SK-N-MC (cell line): ENCODE data around the gene CCDC57.

Experiments
- DNase-seq: peaks from one replicate; pipeline ENCODE4 v3.0.0-alpha.2; 2011; ENCODE audit warnings: low read depth, low spot score
- H3K27ac ChIP-seq: fragments of 200-600 bp; sonication (generic); 2 replicates; pipeline ENCODE4 v1.5.1; 2016; ENCODE audit warnings: mixed run types
- H3K36me3 ChIP-seq: fragments of 200-600 bp; sonication (generic); 2 replicates; pipeline ENCODE4 v1.6.1; 2017; ENCODE audit warnings: antibody characterized with exemption, low read length, mixed read lengths; ENCODE audit not compliant: insufficient read depth
- H3K4me3 ChIP-seq: fragments of 200-600 bp; sonication (generic); 2 replicates; pipeline ENCODE4 v1.5.1; 2016
- H3K9ac ChIP-seq: fragments of 200-600 bp; sonication (generic); 2 replicates; pipeline ENCODE4 v1.8.0; 2017; ENCODE audit warnings: mixed run types, mixed read lengths; ENCODE audit not compliant: insufficient read length
- H3K9me3 ChIP-seq: fragments of 200-600 bp; sonication (generic); 2 replicates; pipeline ENCODE4 v1.6.1; 2017; ENCODE audit warnings: low read depth, mild to moderate bottlenecking, antibody characterized with exemption, low read length, moderate library complexity, mixed read lengths
- EZH2 ChIP-seq: fragments of 200-600 bp; sonication (generic); IDR thresholded peaks from one replicate; pipeline ENCODE4 v1.6.1; 2017; ENCODE audit warnings: antibody characterized with exemption
- FOXP2 ChIP-seq: optimal IDR thresholded peaks from 2 replicates; pipeline ENCODE3; 2011; ENCODE audit warnings: mild to moderate bottlenecking, moderate library complexity; ENCODE audit not compliant: insufficient read depth; ENCODE audit errors: extremely low read length, control extremely low read depth
- POLR2AphosphoS5 ChIP-seq: IDR thresholded peaks from 2 replicates; pipeline ENCODE4 v1.6.1; 2012; ENCODE audit warnings: mild to moderate bottlenecking, low read depth, low read length, borderline replicate concordance

The CCDC57 gene

DNA sequence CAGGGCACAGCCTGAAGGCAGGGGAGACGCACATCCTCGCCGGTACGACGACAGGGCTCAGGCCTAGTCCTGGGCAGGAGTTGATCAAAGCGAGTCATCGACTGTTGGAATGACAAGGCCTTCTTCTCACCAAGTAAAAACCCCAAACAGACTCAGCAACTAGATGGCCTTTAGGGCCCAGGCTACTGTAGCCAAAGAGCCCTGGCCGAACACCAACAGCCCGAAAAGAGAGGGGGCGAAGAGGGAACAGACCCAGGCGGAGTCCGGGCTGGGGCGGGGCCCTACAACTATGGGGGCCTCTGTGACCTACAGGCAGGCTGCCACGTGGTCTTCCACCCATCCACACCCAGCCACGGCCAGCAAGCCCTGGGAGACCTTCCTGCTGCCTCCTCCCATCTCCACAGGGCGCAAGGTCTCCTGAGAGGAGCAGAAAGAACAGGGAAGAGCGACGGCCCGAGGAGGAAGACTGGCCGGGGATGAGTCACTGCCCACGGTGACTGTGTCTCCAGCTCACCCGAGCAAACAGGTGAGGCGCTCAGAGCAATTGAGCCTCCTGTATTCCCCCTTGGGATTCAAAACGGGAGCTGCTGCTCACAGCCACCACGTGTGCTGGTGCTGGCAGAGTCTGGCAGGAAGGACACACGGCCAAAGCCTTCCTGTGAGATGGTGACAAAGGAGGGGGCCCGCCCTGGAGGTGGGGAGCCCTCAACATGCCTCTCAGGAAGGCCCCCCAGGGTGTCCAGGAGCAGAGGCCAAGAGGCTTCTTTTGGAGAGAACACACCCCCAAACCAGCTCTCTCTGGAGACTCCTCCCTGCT lies 33.9 kb upstream of the CCDC57 start:
- peak overlapping the region; percentile 88 for H3K27ac ChIP-seq
- H3K36me3 ChIP-seq = peaks cover 92% of the 10 kb centered on the region
- no peaks in the 10 kb centered on the region for H3K9me3 ChIP-seq
- peak overlapping the region; percentile 12 for H3K4me3 ChIP-seq
- TF ChIP-seq FOXP2 = peak; percentile 47
- no peak for TF ChIP-seq EZH2
- DNase-seq = peak; percentile 35
- peak overlapping the region; percentile 55 for H3K9ac ChIP-seq

DNA sequence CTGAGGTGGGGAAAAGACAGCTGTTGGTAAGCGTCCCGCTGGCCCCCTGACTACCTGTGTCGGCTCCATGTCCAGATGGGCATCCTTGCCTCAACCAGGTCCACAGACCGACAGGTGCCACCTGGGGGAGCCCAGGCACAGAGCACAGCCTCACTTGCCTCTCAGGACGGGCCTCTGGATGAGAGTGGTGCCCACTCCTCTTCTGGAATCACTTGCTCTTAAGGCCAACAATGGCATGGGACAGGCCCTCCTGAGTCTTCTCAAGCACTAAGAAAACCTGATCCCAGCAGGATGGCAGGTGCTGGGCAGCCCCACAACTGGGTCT lies 33.4 kb upstream of the CCDC57 start:
- H3K27ac ChIP-seq = peak overlapping the region; percentile 88

DNA sequence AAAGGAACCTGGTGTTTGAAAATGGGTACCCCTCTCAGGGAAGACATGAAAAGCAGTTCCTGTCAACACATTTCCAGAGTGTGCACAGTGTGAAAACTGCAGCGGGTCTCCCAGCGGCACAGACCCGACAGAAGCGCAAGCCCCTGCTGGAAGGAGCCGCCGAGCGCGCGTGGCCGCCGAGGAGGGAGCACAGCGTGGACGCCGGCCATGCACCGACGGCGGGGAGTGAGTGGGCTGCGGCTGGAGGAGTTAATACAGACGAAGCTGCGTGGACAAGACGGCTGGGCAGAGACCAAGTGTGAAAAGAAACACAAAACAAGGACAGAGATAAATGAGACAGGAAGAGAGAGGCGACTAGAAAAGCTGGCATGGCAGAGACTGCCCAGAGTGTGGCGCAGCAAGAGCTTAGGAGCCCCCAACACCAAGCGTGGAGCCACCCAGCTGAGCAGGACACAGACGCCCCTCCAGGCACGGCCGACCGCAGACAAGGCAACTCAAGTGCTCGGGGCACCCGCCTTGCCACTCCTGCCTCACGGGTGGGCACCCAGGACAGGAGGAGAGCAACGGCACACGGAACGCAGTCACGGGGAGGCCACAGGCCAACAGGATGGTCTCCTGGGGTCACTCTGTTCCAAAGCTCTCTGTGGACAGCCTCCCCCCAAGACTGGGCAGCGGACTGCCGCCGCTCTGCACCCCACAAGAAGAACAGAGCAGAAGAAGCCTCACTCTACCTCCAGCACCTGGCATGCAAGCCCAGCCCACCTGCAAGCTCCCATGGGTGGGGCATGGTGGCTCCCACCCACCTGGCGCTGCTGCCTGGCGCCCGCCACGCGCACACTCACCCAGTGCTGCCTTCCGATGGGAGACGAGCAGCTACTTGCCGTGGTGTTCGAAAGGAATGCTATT lies 32.7 kb upstream of the CCDC57 start:
- TF ChIP-seq POLR2AphosphoS5 (no peak), EZH2 (no peak), FOXP2 (no peak)
- H3K9ac ChIP-seq = no peak overlapping the region
- DNase-seq = no peak
- H3K36me3 ChIP-seq = peaks cover 80% of the 10 kb centered on the region
- H3K27ac ChIP-seq = peak overlapping the region; percentile 88
- no peak overlapping the region for H3K4me3 ChIP-seq
- H3K9me3 ChIP-seq = no peaks in the 10 kb centered on the region

More for the DNA sequence above, 33.4 kb upstream of the CCDC57 start:
- H3K9me3 ChIP-seq = no peaks in the 10 kb centered on the region
- H3K4me3 ChIP-seq = no peak overlapping the region
- peaks cover 86% of the 10 kb centered on the region for H3K36me3 ChIP-seq
- H3K9ac ChIP-seq = no peak overlapping the region
- TF ChIP-seq EZH2 (no peak), FOXP2 (no peak), POLR2AphosphoS5 (no peak)
- no peak for DNase-seq

DNA sequence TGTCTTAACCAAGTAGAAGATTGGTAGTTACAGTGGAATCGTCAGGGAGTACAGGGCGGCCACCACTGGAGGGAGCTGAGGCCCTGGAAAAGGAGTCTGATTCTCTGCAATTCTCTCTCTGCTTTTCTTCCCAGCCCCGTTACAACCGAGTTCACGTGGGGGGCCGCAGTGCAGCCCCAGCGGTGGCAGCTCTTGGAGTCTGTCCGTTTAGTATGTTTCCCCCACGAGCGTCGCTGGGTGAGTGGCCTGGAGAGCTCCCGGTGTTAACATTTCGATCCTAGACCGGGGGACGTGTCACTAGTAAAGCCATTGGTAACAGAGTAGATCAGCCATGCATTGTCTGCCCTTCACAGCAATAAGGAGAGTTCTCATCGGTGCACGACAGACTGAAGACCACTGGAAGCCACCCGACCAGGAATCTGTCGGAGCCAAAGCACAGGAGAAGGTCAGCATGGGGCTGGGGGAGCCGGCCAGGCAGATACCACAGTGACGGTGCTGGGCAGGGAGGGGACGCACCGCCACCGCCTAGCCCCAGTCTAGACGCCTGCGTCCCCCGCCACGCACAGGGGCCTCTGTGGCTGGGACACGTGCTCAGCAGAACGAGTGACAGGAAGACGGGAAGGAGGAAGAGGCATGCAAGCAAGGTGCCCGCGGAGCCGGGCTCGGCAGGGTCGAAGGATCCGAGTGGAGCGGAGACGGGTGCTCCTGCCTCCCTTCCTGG lies 31.9 kb upstream of the CCDC57 start:
- Histone ChIP-seq H3K27ac (peak overlapping the region; percentile 73), H3K9ac (no peak overlapping the region), H3K4me3 (no peak overlapping the region), H3K36me3 (peaks cover 72% of the 10 kb centered on the region), H3K9me3 (no peaks in the 10 kb centered on the region)
- DNase-seq = no peak
- TF ChIP-seq EZH2 = no peak
- no peak for TF ChIP-seq FOXP2
- no peak for TF ChIP-seq POLR2AphosphoS5

DNA sequence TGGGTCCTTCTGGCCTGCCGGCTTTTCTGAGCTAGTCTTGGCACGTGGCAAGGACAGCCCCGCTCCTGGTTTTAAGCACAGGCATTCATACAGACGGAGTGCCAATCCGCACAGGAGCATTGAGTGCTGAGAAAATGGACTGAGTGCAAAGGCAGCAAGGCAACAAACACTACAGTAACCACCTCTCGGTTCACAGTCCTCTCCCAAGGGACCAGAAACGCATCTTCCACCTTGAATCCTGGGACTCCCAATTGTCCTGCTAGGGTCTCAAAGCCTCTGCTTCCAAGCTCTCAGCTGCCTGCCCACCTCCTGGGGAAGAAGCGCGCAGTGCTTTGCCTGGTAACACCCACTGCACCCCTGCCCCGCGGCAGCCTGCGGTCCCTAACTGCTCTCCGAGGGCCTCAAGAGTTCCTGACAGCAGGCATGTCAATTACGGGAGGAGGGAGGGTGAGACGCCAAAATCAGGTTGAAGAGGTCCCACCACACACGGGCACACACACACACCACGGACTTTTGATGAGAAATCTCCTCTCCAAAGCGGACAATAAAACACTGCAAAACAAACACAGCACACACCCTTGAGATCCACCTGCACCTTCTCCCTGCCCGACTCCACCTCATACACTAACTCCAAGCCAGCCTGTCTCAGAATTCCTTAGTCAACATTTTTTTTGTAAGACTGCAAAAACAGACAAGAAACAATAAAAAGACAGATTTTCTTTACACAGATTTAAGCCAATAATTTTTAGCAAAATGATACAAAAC lies 31.2 kb upstream of the CCDC57 start:
- Histone ChIP-seq H3K36me3 (peaks cover 64% of the 10 kb centered on the region), H3K9me3 (no peaks in the 10 kb centered on the region), H3K4me3 (no peak overlapping the region), H3K27ac (peak overlapping the region; percentile 73), H3K9ac (no peak overlapping the region)
- DNase-seq = no peak
- TF ChIP-seq EZH2 (no peak), POLR2AphosphoS5 (no peak), FOXP2 (no peak)

DNA sequence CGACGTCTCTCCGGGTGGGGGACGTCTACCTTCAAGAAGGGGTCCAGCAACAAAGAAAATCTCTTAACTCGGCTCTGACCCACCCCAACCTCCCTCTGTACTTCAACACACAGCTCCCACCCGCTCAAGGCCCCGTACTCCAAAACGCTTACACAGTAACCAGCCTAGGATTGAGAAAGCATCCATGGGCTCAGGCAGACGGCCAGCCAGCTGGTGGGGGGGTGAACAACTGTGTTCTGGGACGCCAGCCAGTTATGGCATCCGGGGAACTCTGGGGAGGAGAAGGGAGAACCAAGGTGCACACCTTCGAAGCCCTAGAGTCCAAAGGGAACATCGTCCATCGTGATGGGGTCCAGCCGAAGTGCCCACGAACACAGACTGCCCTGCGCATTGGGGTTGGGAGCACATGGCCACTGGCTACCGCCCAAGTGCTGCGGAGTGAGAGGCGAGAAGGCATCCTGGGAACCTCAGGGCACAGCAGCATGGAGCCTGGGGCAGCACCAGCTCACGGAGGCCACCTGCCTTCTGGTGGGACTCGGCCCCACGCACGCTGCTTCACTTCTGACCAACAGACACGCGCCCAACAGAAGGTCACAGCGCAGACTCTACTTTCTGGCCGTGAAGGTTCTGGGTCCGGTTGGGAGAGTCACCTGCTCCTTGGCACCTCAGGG lies 30.5 kb upstream of the CCDC57 start:
- DNase-seq = no peak
- no peak for TF ChIP-seq EZH2
- no peak; the same call in none of the 2 replicates for TF ChIP-seq POLR2AphosphoS5
- no peak for TF ChIP-seq FOXP2
- H3K9ac ChIP-seq = peak overlapping the region; percentile 3
- H3K27ac ChIP-seq = 0 out of 2 replicates have a peak overlapping the region, but pooled peaks have one; percentile 75
- no peaks in the 10 kb centered on the region for H3K9me3 ChIP-seq
- no peak overlapping the region for H3K4me3 ChIP-seq
- peaks cover 57% of the 10 kb centered on the region for H3K36me3 ChIP-seq

DNA sequence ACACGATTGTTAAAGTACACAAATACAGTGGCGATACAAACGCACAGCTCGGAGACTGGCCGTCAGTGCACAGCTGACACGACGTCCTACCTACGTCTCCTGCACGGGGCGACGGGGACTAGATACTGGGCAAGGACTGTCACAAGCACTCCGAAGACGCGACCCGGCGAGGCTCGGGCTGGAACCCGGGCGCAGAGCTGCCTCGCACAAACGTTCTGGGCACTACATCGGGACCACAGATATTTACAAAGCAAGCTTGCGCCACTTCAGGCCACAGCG lies 30.0 kb upstream of the CCDC57 start:
- Histone ChIP-seq H3K9ac (peak overlapping the region; percentile 3), H3K9me3 (no peaks in the 10 kb centered on the region), H3K27ac (peak overlapping the region; percentile 75), H3K4me3 (no peak overlapping the region), H3K36me3 (peaks cover 52% of the 10 kb centered on the region)
- DNase-seq = no peak
- no peak for TF ChIP-seq EZH2
- TF ChIP-seq FOXP2 = no peak
- TF ChIP-seq POLR2AphosphoS5 = no peak; the same call in 1 of the 2 replicates
